H54 (cell line): Measurements from ENCODE around the gene SYNDIG1.
A peak's percentile ranks its signal among the peaks of the same experiment; 100 is the strongest.

Experiments used
- DNase-seq: peaks from one replicate; pipeline ENCODE4 v3.0.0; 2011; ENCODE audit warnings: low spot score, mixed read lengths; ENCODE audit not compliant: insufficient read length
- FAIRE-seq: peaks from 3 replicates; lab custom pipeline; 2011; peaks lifted over from hg19 to GRCh38; lab: Jason Lieb, UNC
- POLR2A ChIP-seq: IDR thresholded peaks from 2 replicates; pipeline ENCODE4 v1.6.1; 2011; ENCODE audit warnings: low read depth, mild to moderate bottlenecking, low read length

The SYNDIG1 gene

GRCh38 chr20:24672886-24673677 lies 203.7 kb downstream of the SYNDIG1 start:
- DNase-seq (peak; percentile 82), FAIRE-seq (peak; percentile 33)
- TF ChIP-seq POLR2A = no peak

- FAIRE-seq = no peak
- TF ChIP-seq POLR2A = no peak
- peak; percentile 44 for DNase-seq
Observed at GRCh38 chr20:24673678-24674570, 204.5 kb downstream of the SYNDIG1 start.

GRCh38 chr20:24674921-24675605 lies 205.6 kb downstream of the SYNDIG1 start:
- no peak for TF ChIP-seq POLR2A
- FAIRE-seq (no peak), DNase-seq (no peak)

- FAIRE-seq (no peak), DNase-seq (no peak)
- TF ChIP-seq POLR2A = no peak
Observed at GRCh38 chr20:24675651-24676352, 206.4 kb downstream of the SYNDIG1 start.

- no peak for TF ChIP-seq POLR2A
- FAIRE-seq = no peak
- no peak for DNase-seq
Observed at GRCh38 chr20:24676353-24676977, 207.0 kb downstream of the SYNDIG1 start.

- DNase-seq (no peak), FAIRE-seq (no peak)
- TF ChIP-seq POLR2A = no peak
Observed at GRCh38 chr20:24676978-24677370, 207.5 kb downstream of the SYNDIG1 start.

GRCh38 chr20:24677626-24678315 lies 208.3 kb downstream of the SYNDIG1 start:
- no peak for TF ChIP-seq POLR2A
- no peak for FAIRE-seq
- no peak for DNase-seq

GRCh38 chr20:24678351-24679106 lies 209.1 kb downstream of the SYNDIG1 start:
- FAIRE-seq = no peak
- TF ChIP-seq POLR2A = no peak
- no peak for DNase-seq

- FAIRE-seq (no peak), DNase-seq (no peak)
- no peak for TF ChIP-seq POLR2A
Observed at GRCh38 chr20:24679448-24680047, 210.1 kb downstream of the SYNDIG1 start.

GRCh38 chr20:24681634-24682495 lies 212.4 kb downstream of the SYNDIG1 start:
- DNase-seq = no peak
- no peak for FAIRE-seq
- TF ChIP-seq POLR2A = no peak
